Astrocyte of the cerebellum (primary cell): ENCODE measurements around the gene PRSS16.
A peak's percentile ranks its signal among the peaks of the same experiment; 100 is the strongest.

Source experiments
- DNase-seq: peaks from one replicate; pipeline ENCODE4 v3.0.0-alpha.2; 2011; ENCODE audit warnings: low read depth
- H3K4me3 ChIP-seq: 2 replicates; pipeline ENCODE4 v1.5.1; 2011; ENCODE audit warnings: mild to moderate bottlenecking, low read depth, low read length, moderate library complexity
- in situ Hi-C: cut with HindIII; loops from 2 replicates; pipeline ENCODE4 v1.10.0; 2017; ENCODE audit warnings: low sequenced_read_pairs
- TF ChIP-seq, protein P1 (sequence below): IDR thresholded peaks from 2 replicates; pipeline ENCODE4 v1.5.1; 2012; ENCODE audit warnings: low read length, low read depth, moderate library complexity, mild to moderate bottlenecking; ENCODE audit errors: missing control alignments

Gene PRSS16

DNA sequence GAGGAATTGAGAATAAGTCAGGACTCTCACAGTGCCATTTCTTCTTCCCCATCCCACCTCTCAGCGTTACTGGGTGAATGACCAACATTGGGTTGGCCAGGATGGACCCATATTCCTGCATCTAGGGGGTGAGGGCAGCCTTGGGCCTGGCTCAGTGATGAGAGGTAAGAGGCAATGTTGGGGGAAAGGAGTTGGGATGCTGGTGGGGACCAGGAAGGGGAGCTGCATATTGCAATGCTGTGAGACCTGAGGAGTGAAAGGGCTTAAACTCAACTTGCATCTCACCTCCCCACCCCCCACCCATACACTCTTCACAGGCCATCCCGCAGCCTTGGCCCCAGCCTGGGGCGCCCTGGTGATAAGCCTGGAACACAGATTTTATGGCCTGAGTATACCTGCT is 1.3 kb downstream of the PRSS16 start:
- H3K4me3 ChIP-seq = no peak overlapping the region
- DNase-seq = no peak
- TF ChIP-seq, protein P1, sequence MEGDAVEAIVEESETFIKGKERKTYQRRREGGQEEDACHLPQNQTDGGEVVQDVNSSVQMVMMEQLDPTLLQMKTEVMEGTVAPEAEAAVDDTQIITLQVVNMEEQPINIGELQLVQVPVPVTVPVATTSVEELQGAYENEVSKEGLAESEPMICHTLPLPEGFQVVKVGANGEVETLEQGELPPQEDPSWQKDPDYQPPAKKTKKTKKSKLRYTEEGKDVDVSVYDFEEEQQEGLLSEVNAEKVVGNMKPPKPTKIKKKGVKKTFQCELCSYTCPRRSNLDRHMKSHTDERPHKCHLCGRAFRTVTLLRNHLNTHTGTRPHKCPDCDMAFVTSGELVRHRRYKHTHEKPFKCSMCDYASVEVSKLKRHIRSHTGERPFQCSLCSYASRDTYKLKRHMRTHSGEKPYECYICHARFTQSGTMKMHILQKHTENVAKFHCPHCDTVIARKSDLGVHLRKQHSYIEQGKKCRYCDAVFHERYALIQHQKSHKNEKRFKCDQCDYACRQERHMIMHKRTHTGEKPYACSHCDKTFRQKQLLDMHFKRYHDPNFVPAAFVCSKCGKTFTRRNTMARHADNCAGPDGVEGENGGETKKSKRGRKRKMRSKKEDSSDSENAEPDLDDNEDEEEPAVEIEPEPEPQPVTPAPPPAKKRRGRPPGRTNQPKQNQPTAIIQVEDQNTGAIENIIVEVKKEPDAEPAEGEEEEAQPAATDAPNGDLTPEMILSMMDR = no peak
- in situ Hi-C loops = no loop called here

- H3K4me3 ChIP-seq = peak overlapping the region; percentile 48
- DNase-seq = no peak
- in situ Hi-C loops = no loop called here
- TF ChIP-seq, protein P1 = no peak
These were observed 3.0 kb downstream of the PRSS16 start for GRCh38 chr6:27250277-27251111.

DNA sequence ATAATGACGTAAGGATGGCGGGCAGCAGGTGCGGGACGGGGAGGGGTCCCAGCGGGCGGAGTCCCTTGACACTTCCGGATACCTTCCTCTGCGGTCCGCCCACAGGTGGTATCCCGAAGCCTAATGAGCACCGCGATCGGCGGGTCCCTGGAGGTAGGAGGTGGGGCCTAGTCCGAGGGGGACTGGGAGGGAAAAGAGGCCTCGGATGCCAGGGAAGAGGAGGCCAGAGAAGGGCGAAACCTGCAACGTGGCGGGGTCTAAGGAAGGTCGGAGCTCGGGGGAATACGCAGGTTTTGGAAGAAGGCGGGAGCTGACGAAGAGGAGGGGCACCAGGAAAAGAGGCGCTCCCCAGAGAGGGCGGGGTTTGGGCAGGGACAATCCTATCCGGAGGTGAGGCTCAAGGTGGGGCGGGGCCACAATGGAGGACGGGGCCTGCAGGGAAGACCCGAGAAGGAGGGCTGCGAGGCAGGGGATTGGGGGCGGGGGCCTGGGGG is 3.7 kb downstream of the PRSS16 start:
- TF ChIP-seq, protein P1 = no peak
- in situ Hi-C loops = no loop called here
- DNase-seq = no peak
- H3K4me3 ChIP-seq = peak overlapping the region; percentile 48

GRCh38 chr6:27251606-27252251 is 4.2 kb downstream of the PRSS16 start:
- H3K4me3 ChIP-seq = peak overlapping the region; percentile 48
- TF ChIP-seq, protein P1 = peak; percentile 20
- in situ Hi-C loops = no loop called here
- DNase-seq = no peak

- no peak for DNase-seq
- no peak overlapping the region for H3K4me3 ChIP-seq
- TF ChIP-seq, protein P1 = no peak
- in situ Hi-C loops = no loop called here
These were observed 7.1 kb downstream of the PRSS16 start for GRCh38 chr6:27254566-27254965.

GRCh38 chr6:27255866-27256265 is 8.4 kb downstream of the PRSS16 start:
- in situ Hi-C loops = no loop called here
- TF ChIP-seq, protein P1 = no peak
- H3K4me3 ChIP-seq = no peak overlapping the region
- no peak for DNase-seq
